WTC11 (cell line): ENCODE results near the gene TMEM86A.

Experiments used
- JUN ChIP-seq: sonication (generic); formaldehyde crosslinking; IDR thresholded peaks from 2 replicates; pipeline ENCODE4 v1.8.0; 2023; ENCODE audit warnings: mild to moderate bottlenecking, missing genetic modification reagents
- NR1H2 ChIP-seq: sonication (generic); formaldehyde crosslinking; IDR thresholded peaks from 2 replicates; pipeline ENCODE4 v1.9.0; 2021; ENCODE audit warnings: mild to moderate bottlenecking, moderate library complexity, missing genetic modification reagents
- NR2C2 ChIP-seq: sonication (generic); formaldehyde crosslinking; IDR thresholded peaks from 2 replicates; pipeline ENCODE4 v1.8.0; 2022; ENCODE audit warnings: mild to moderate bottlenecking, missing genetic modification reagents
- SMAD4 ChIP-seq: sonication (generic); formaldehyde crosslinking; IDR thresholded peaks from 2 replicates; pipeline ENCODE4 v1.8.0; 2022; ENCODE audit warnings: mild to moderate bottlenecking, missing genetic modification reagents
- ZNF121 ChIP-seq: sonication (generic); formaldehyde crosslinking; IDR thresholded peaks from 2 replicates; pipeline ENCODE4 v1.8.0; 2023; ENCODE audit warnings: missing genetic modification reagents
- TF ChIP-seq, protein P1 (sequence below): fragments of 200-600 bp; IDR thresholded peaks from 2 replicates; pipeline ENCODE4 v1.8.0; 2022; ENCODE audit warnings: antibody characterized with exemption
- TF ChIP-seq, protein P2 (sequence below): sonication (generic); formaldehyde crosslinking; conservative IDR thresholded peaks from 2 replicates; pipeline ENCODE4 v1.8.1; 2022; ENCODE audit warnings: mild to moderate bottlenecking, missing genetic modification reagents

- TF ChIP-seq JUN (CRISPR knock-in tag): no peak
- no peak for TF ChIP-seq NR2C2 (CRISPR knock-in tag)
- TF ChIP-seq, protein P1, sequence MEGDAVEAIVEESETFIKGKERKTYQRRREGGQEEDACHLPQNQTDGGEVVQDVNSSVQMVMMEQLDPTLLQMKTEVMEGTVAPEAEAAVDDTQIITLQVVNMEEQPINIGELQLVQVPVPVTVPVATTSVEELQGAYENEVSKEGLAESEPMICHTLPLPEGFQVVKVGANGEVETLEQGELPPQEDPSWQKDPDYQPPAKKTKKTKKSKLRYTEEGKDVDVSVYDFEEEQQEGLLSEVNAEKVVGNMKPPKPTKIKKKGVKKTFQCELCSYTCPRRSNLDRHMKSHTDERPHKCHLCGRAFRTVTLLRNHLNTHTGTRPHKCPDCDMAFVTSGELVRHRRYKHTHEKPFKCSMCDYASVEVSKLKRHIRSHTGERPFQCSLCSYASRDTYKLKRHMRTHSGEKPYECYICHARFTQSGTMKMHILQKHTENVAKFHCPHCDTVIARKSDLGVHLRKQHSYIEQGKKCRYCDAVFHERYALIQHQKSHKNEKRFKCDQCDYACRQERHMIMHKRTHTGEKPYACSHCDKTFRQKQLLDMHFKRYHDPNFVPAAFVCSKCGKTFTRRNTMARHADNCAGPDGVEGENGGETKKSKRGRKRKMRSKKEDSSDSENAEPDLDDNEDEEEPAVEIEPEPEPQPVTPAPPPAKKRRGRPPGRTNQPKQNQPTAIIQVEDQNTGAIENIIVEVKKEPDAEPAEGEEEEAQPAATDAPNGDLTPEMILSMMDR: no peak
- no peak for TF ChIP-seq SMAD4 (CRISPR knock-in tag)
- no peak for TF ChIP-seq ZNF121 (CRISPR knock-in tag)
- TF ChIP-seq, protein P2, sequence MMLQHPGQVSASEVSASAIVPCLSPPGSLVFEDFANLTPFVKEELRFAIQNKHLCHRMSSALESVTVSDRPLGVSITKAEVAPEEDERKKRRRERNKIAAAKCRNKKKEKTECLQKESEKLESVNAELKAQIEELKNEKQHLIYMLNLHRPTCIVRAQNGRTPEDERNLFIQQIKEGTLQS (CRISPR knock-in tag): no peak
- TF ChIP-seq NR1H2: no peak
Measured at GRCh38 chr11:18709414-18709813, 10.8 kb downstream of the TMEM86A start.
